SU-DHL-6 (cell line): ENCODE results near the gene TBL2.

Experiments used
- H2AFZ ChIP-seq: fragments of 200-600 bp; sonication (generic); 2 replicates; pipeline ENCODE4 v1.6.1; 2014; ENCODE audit warnings: low read depth, mild to moderate bottlenecking, moderate library complexity, mixed read lengths, antibody characterized with exemption, low read length; ENCODE audit not compliant: severe bottlenecking
- H3F3A ChIP-seq: fragments of 200-600 bp; shearing (Covaris generic); 2 replicates; pipeline ENCODE4 v1.6.0; 2016; ENCODE audit warnings: antibody characterized with exemption, mild to moderate bottlenecking; ENCODE audit not compliant: insufficient read depth
- H3K27ac ChIP-seq: fragments of 200-600 bp; sonication (generic); 2 replicates; pipeline ENCODE4 v1.5.1; 2016; ENCODE audit warnings: low read depth, mild to moderate bottlenecking, low read length, moderate library complexity, mixed read lengths
- H3K27me3 ChIP-seq: fragments of 200-600 bp; sonication (generic), shearing (Covaris generic); 2 replicates; pipeline ENCODE4 v1.6.0; 2014; ENCODE audit warnings: mild to moderate bottlenecking, low read length
- H3K36me3 ChIP-seq: fragments of 200-600 bp; sonication (generic); 2 replicates; pipeline ENCODE4 v1.6.1; 2014; ENCODE audit warnings: mild to moderate bottlenecking, low read length, mixed read lengths
- H3K4me2 ChIP-seq: fragments of 300-600, 200-600 bp; shearing (Covaris generic), sonication (generic); 2 replicates; pipeline ENCODE4 v1.6.0; 2014; ENCODE audit warnings: low read length, low read depth, mild to moderate bottlenecking; ENCODE audit not compliant: poor library complexity, severe bottlenecking
- H3K4me3 ChIP-seq: fragments of 200-600 bp; sonication (generic); 2 replicates; pipeline ENCODE4 v1.5.1; 2014; ENCODE audit warnings: antibody characterized with exemption, low read length, mild to moderate bottlenecking, mixed read lengths; ENCODE audit not compliant: insufficient read depth, poor library complexity, severe bottlenecking
- H3K79me2 ChIP-seq: fragments of 200-600 bp; sonication (generic); 2 replicates; pipeline ENCODE4 v1.6.1; 2014; ENCODE audit warnings: mild to moderate bottlenecking, low read length, moderate library complexity; ENCODE audit not compliant: insufficient read depth
- H3K9ac ChIP-seq: fragments of 200-600 bp; sonication (generic); 2 replicates; pipeline ENCODE4 v1.7.0; 2014; ENCODE audit warnings: mild to moderate bottlenecking, low read length
- H3K9me2 ChIP-seq: fragments of 200-600 bp; sonication (generic); replicated peaks from 2 replicates; pipeline ENCODE4 v1.6.1; 2014; ENCODE audit warnings: low read length; ENCODE audit not compliant: insufficient read depth
- H3K9me3 ChIP-seq: fragments of 200-600 bp; sonication (generic); 2 replicates; pipeline ENCODE4 v1.6.1; 2014; ENCODE audit warnings: low read length, mixed read lengths; ENCODE audit not compliant: insufficient read depth
- H4K20me1 ChIP-seq: fragments of 200-600 bp; sonication (generic); 2 replicates; pipeline ENCODE4 v1.6.1; 2014; ENCODE audit warnings: low read depth, mild to moderate bottlenecking, antibody characterized with exemption, low read length, moderate library complexity, mixed read lengths
- EZH2phosphoT487 ChIP-seq: fragments of 200-600 bp; sonication (generic), shearing (Covaris generic); conservative IDR thresholded peaks from 2 replicates; pipeline ENCODE4 v1.6.1; 2018; ENCODE audit warnings: mild to moderate bottlenecking, antibody characterized with exemption, low read length, moderate library complexity, mixed read lengths
- TF ChIP-seq, protein P1 (sequence below): fragments of 200-600 bp; sonication (generic); IDR thresholded peaks from one replicate; pipeline ENCODE4 v1.5.1; 2017; ENCODE audit warnings: antibody characterized with exemption, mild to moderate bottlenecking, low read length, moderate library complexity; ENCODE audit not compliant: insufficient read depth, poor library complexity, severe bottlenecking

TBL2 gene

DNA sequence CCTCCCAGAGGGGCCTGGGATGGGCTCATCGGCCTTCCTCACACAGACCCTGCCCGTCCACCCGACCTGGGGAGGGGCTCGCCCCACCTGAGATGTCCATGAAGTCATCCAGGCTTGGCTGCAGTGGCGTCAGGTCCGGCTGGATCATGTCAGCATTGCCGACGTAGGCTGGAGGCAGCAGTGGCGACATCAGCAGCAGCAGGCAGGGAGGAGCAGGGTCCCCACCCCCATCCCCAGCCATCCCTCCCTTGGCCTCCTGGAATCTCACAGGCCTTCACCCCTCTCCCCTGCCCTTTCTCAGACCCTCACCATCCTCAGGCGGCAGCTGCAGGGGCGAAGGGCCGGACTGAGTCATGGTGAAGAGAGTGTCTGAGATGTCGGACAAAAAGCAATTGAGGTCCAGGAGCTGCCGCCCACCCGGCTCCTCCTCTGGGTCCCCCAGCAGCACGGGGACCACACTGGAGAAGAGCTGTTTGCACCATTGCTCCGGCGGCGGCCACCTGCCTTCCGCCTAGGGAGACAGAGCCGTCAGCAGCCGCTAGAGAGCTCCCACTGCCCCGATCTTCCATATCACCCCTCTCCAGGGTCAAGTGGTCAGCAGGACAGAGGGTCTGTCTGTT lies 27.3 kb upstream of the TBL2 start:
- no peaks in the 10 kb centered on the region for H3K27me3 ChIP-seq
- no peaks in the 10 kb centered on the region for H3F3A ChIP-seq
- no peaks in the 10 kb centered on the region for H4K20me1 ChIP-seq
- H3K36me3 ChIP-seq = no peaks in the 10 kb centered on the region
- no peak overlapping the region for H3K9ac ChIP-seq
- no peak overlapping the region for H3K4me2 ChIP-seq
- H3K4me3 ChIP-seq = no peak overlapping the region
- H3K79me2 ChIP-seq = no peaks in the 10 kb centered on the region
- H3K9me2 ChIP-seq = no peaks in the 10 kb centered on the region
- H2AFZ ChIP-seq = no peak overlapping the region
- TF ChIP-seq, protein P1, sequence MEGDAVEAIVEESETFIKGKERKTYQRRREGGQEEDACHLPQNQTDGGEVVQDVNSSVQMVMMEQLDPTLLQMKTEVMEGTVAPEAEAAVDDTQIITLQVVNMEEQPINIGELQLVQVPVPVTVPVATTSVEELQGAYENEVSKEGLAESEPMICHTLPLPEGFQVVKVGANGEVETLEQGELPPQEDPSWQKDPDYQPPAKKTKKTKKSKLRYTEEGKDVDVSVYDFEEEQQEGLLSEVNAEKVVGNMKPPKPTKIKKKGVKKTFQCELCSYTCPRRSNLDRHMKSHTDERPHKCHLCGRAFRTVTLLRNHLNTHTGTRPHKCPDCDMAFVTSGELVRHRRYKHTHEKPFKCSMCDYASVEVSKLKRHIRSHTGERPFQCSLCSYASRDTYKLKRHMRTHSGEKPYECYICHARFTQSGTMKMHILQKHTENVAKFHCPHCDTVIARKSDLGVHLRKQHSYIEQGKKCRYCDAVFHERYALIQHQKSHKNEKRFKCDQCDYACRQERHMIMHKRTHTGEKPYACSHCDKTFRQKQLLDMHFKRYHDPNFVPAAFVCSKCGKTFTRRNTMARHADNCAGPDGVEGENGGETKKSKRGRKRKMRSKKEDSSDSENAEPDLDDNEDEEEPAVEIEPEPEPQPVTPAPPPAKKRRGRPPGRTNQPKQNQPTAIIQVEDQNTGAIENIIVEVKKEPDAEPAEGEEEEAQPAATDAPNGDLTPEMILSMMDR = no peak
- no peak for TF ChIP-seq EZH2phosphoT487
- no peaks in the 10 kb centered on the region for H3K9me3 ChIP-seq
- no peak overlapping the region for H3K27ac ChIP-seq

DNA sequence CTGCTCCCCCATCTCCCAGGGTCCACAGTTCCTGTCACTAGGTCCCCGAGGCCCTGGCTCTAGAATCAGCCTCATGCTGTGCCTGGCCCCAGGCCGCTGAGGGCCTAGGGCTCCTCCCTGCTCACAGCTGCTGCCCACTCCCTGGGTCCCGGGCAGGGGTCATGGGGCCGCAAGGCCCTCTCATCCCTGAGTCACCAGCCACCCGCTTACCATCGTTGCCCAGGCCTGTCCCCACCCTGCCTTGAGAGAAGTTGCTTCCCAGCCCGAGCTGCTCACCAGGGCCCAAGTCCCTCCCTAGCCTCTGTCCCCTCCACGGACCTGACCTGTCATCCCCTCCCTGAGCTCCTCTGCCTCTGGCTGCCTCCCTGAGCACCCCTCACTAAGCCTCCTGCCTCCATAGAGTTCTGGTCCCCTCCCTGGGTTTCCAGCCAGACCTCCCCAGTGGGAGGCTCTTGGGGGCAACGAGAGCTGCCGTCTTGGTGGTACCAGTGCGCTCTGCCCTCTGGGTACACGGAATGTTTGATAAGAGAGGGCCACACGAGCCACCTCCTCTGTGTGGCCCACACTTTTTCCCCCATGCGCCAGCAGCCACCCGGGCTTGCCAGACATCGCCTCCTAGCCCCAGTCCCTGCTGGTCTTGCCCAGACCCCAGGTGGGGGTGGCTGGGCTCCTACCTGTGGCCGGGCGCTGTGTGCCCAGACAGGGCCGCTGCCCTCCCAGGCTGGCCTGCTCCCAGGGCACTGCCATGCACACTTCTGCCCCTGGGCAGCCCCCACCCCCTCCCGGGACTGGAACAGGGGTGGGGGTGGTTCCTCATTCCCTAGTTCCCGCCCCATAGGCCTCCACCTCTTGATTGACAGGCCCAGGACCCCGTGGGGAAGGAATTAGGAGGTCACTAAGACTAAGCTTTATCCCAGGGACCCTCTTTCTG lies 24.6 kb upstream of the TBL2 start:
- H3K4me2 ChIP-seq = no peak overlapping the region
- no peaks in the 10 kb centered on the region for H3F3A ChIP-seq
- TF ChIP-seq, protein P1 = no peak
- TF ChIP-seq EZH2phosphoT487 = no peak
- no peak overlapping the region for H3K4me3 ChIP-seq
- H3K9me2 ChIP-seq = no peaks in the 10 kb centered on the region
- no peaks in the 10 kb centered on the region for H3K27me3 ChIP-seq
- no peaks in the 10 kb centered on the region for H3K36me3 ChIP-seq
- no peak overlapping the region for H3K27ac ChIP-seq
- H4K20me1 ChIP-seq = no peaks in the 10 kb centered on the region
- no peak overlapping the region for H3K9ac ChIP-seq
- no peaks in the 10 kb centered on the region for H3K79me2 ChIP-seq
- H3K9me3 ChIP-seq = no peaks in the 10 kb centered on the region
- no peak overlapping the region for H2AFZ ChIP-seq

DNA sequence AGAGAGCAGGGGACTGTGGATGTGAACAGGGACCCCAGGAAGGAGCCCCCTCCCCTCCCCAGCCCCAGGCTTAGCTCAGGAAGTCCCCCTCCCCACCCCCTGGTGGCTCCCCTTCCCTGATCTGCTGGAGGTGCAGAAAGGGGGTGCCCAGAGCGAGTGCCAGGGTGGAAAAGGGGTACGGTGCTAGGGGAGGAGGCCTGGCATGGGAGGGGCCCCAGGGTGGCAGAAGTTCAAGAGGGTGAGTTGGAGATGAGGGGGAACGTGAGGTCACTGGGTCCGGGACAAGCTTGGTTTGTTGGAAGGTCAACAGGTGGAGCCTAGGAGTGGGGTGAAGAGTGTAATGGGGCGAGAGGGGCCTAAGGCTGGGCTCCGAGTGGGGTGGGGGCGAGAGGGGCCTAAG lies 21.5 kb upstream of the TBL2 start:
- H3K27ac ChIP-seq = no peak overlapping the region
- H3K9me3 ChIP-seq = no peaks in the 10 kb centered on the region
- no peak overlapping the region for H2AFZ ChIP-seq
- H3F3A ChIP-seq = no peaks in the 10 kb centered on the region
- no peak overlapping the region for H3K4me3 ChIP-seq
- no peaks in the 10 kb centered on the region for H3K9me2 ChIP-seq
- no peak overlapping the region for H3K4me2 ChIP-seq
- H3K27me3 ChIP-seq = no peaks in the 10 kb centered on the region
- no peaks in the 10 kb centered on the region for H3K79me2 ChIP-seq
- H3K36me3 ChIP-seq = no peaks in the 10 kb centered on the region
- H3K9ac ChIP-seq = no peak overlapping the region
- no peak for TF ChIP-seq EZH2phosphoT487
- TF ChIP-seq, protein P1 = no peak
- H4K20me1 ChIP-seq = no peaks in the 10 kb centered on the region
